Measurements from ENCODE around the gene FNIP1. TPM values are rescaled to one million over a fixed set of nuclear protein-coding genes. Genes with fewer than 3 reads are reported as not detected.

Gene FNIP1
- total RNA-seq, 2 donors from 2014 or later, result 19.9 to 25.6 TPM

GRCh38 chr5:131786900-131787692 is 9.7 kb downstream of the FNIP1 start:
- Mint-ChIP-seq H3K36me3 (ENCODE audit: low read depth) (peaks cover 7% of the 10 kb centered on the region), H3K4me3 (no peak overlapping the region), H3K27ac (peak overlapping the region; percentile 32), H3K27me3 (ENCODE audit: insufficient read depth) (no peaks in the 10 kb centered on the region), H3K9me3 (no peaks in the 10 kb centered on the region), H3K4me1 (peaks cover 16% of the 10 kb centered on the region)
- Histone ChIP-seq H3K36me3 (ENCODE audit: control insufficient read depth, insufficient read depth, low read length) (no peaks in the 10 kb centered on the region), H3K27me3 (ENCODE audit: control insufficient read depth, insufficient read depth, low read length, poor library complexity, severe bottlenecking) (no peaks in the 10 kb centered on the region), H3K4me1 (ENCODE audit: control insufficient read depth, insufficient read depth, low read length) (peaks cover 8% of the 10 kb centered on the region), H3K9ac (ENCODE audit: extremely low read depth, low read length, poor library complexity, severe bottlenecking) (no peak overlapping the region), H3K27ac (ENCODE audit: low read depth, low read length) (no peak overlapping the region), H3K9me3 (ENCODE audit: control insufficient read depth, low read length) (no peaks in the 10 kb centered on the region), H3K4me3 (ENCODE audit: low read length) (peak overlapping the region; percentile 15)
- DNase-seq, result no peak
- no peak for TF ChIP-seq CTCF (conservative IDR thresholded peaks at IDR 0.05)
- WGBS, 2 experiments (ENCODE audit: insufficient coverage in 1 of 2, insufficient read length in 1 of 2), result 87 to 91% methylated on average over 3 to 4 of the region's 4 CpGs

- Histone ChIP-seq H3K27ac (ENCODE audit: low read depth, low read length) (no peak overlapping the region), H3K9ac (ENCODE audit: extremely low read depth, low read length, poor library complexity, severe bottlenecking) (no peak overlapping the region), H3K36me3 (ENCODE audit: control insufficient read depth, insufficient read depth, low read length) (no peaks in the 10 kb centered on the region), H3K4me3 (ENCODE audit: low read length) (no peak overlapping the region), H3K4me1 (ENCODE audit: control insufficient read depth, insufficient read depth, low read length) (peaks cover 8% of the 10 kb centered on the region), H3K27me3 (ENCODE audit: control insufficient read depth, insufficient read depth, low read length, poor library complexity, severe bottlenecking) (no peaks in the 10 kb centered on the region), H3K9me3 (ENCODE audit: control insufficient read depth, low read length) (no peaks in the 10 kb centered on the region)
- peaks cover 16% of the 10 kb centered on the region for H3K4me1 Mint-ChIP-seq
- no peak overlapping the region for H3K4me3 Mint-ChIP-seq
- peaks cover 14% of the 10 kb centered on the region for H3K36me3 Mint-ChIP-seq (ENCODE audit: low read depth)
- no peak for DNase-seq
- TF ChIP-seq CTCF (conservative IDR thresholded peaks at IDR 0.05), result no peak
- no peaks in the 10 kb centered on the region for H3K9me3 Mint-ChIP-seq
- no peak overlapping the region for H3K27ac Mint-ChIP-seq
- H3K27me3 Mint-ChIP-seq (ENCODE audit: insufficient read depth), result no peaks in the 10 kb centered on the region
- 80 to 90% methylated on average over 1 of the region's 1 CpG for WGBS, 2 experiments (ENCODE audit: insufficient coverage in 1 of 2, insufficient read length in 1 of 2)
Measured at GRCh38 chr5:131786036-131786435, 10.8 kb downstream of the FNIP1 start.

- 86% methylated on average over 1 of the region's 1 CpG; no CpG with 5 or more reads in 1 of the 2 experiments for WGBS, 2 experiments (ENCODE audit: insufficient coverage in 1 of 2, insufficient read length in 1 of 2)
- Mint-ChIP-seq H3K27ac (peak overlapping the region; percentile 60), H3K4me1 (peaks cover 16% of the 10 kb centered on the region), H3K36me3 (ENCODE audit: low read depth) (peaks cover 11% of the 10 kb centered on the region), H3K4me3 (no peak overlapping the region), H3K27me3 (ENCODE audit: insufficient read depth) (no peaks in the 10 kb centered on the region), H3K9me3 (no peaks in the 10 kb centered on the region)
- Histone ChIP-seq H3K27me3 (ENCODE audit: control insufficient read depth, insufficient read depth, low read length, poor library complexity, severe bottlenecking) (no peaks in the 10 kb centered on the region), H3K9ac (ENCODE audit: extremely low read depth, low read length, poor library complexity, severe bottlenecking) (no peak overlapping the region), H3K9me3 (ENCODE audit: control insufficient read depth, low read length) (no peaks in the 10 kb centered on the region), H3K4me3 (ENCODE audit: low read length) (no peak overlapping the region), H3K36me3 (ENCODE audit: control insufficient read depth, insufficient read depth, low read length) (no peaks in the 10 kb centered on the region), H3K4me1 (ENCODE audit: control insufficient read depth, insufficient read depth, low read length) (peaks cover 8% of the 10 kb centered on the region), H3K27ac (ENCODE audit: low read depth, low read length) (no peak overlapping the region)
- DNase-seq, result no peak
- no peak for TF ChIP-seq CTCF (conservative IDR thresholded peaks at IDR 0.05)
Measured at GRCh38 chr5:131783874-131784273, 12.9 kb downstream of the FNIP1 start.
